ENCODE results near the gene PGGT1B. TPM values are rescaled to one million over a fixed set of nuclear protein-coding genes. Genes with fewer than 3 reads are reported as not detected.

Gene PGGT1B
- total RNA-seq, 1 experiment from 2014 or later: 46.4 TPM

DNA sequence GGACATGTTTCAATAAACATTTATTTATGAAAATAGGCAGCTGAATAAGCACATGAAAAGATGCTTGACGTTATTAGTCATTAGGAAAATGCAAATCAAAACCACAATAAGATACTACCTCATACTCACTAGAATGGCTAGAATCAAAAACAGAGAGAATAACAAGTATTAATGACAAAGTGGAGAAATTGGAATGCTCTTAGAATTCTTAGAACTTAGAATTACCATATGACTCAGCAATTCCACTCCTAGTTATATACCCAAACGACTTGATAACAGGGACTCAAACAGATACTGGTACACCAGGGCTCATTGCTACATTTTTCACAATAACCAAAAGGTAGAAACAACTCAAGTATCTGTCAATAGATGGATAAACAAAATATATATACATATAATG lies 77.9 kb downstream of the PGGT1B start:
- BruUV-seq (replicated peaks): no TSS peak

DNA sequence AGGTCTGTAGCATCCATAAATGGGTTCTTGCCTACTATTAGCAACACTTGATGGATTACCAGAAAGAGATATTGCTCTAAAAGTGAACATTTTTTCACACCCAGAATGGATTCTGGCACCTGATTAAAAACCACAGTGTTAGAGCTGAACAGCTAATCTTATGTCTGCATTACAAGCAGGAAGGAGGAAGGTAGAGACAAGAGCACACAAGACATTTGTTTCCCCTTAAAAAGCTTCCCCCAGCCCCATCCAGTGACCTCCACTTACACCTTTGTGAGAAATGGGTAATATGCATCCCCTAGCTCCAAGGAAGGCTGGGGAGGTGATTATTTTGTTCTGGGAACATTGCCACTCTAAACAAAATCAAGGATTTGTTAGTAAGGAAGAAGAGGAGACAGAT lies 80.9 kb downstream of the PGGT1B start:
- CTCF ChIA-PET: no interaction called here
- intact Hi-C loops (cut with micrococcal nuclease; ENCODE audit: unreplicated experiment): loop anchor here (5.0 kb wide), 1 partner anchor 84 kb away; no protein-coding TSS in a partner anchor
- Mint-ChIP-seq H3K36me3 (ENCODE audit: insufficient read depth, unreplicated experiment) (peaks cover 15% of the 10 kb centered on the region), H3K4me3 (ENCODE audit: low read depth, unreplicated experiment) (no peak overlapping the region), H3K27me3 (ENCODE audit: unreplicated experiment) (peaks cover 53% of the 10 kb centered on the region), H3K27ac (ENCODE audit: unreplicated experiment) (no peak overlapping the region), H3K4me1 (ENCODE audit: low read depth, unreplicated experiment) (no peaks in the 10 kb centered on the region), H3K9me3 (ENCODE audit: low read depth, unreplicated experiment) (no peaks in the 10 kb centered on the region)
- TF ChIP-seq CTCF (IDR thresholded peaks at IDR 0.05; ENCODE audit: unreplicated experiment): no peak
- no TSS peak for BruUV-seq (replicated peaks)
- no peak for DNase-seq

More for the DNA sequence above, 77.9 kb downstream of the PGGT1B start:
- peaks cover 6% of the 10 kb centered on the region for H3K36me3 Mint-ChIP-seq (ENCODE audit: insufficient read depth, unreplicated experiment)
- DNase-seq: no peak
- intact Hi-C loops (cut with micrococcal nuclease; ENCODE audit: unreplicated experiment): loop anchor here (5.0 kb wide), 1 partner anchor 87 kb away; no protein-coding TSS in a partner anchor
- H3K9me3 Mint-ChIP-seq (ENCODE audit: low read depth, unreplicated experiment): no peaks in the 10 kb centered on the region
- no peak overlapping the region for H3K27ac Mint-ChIP-seq (ENCODE audit: unreplicated experiment)
- H3K27me3 Mint-ChIP-seq (ENCODE audit: unreplicated experiment): peaks cover 30% of the 10 kb centered on the region
- no peaks in the 10 kb centered on the region for H3K4me1 Mint-ChIP-seq (ENCODE audit: low read depth, unreplicated experiment)
- TF ChIP-seq CTCF (IDR thresholded peaks at IDR 0.05; ENCODE audit: unreplicated experiment): no peak
- H3K4me3 Mint-ChIP-seq (ENCODE audit: low read depth, unreplicated experiment): no peak overlapping the region
- CTCF ChIA-PET: interaction anchor here (0.6 to 0.7 kb wide), 2 partner anchors 1552 to 1800 kb away, joined by 4 to 5 read pairs; no protein-coding TSS in a partner anchor

- no peaks in the 10 kb centered on the region for H3K4me1 Mint-ChIP-seq (ENCODE audit: low read depth, unreplicated experiment)
Observed at GRCh38 chr5:115180165-115180709, 82.4 kb downstream of the PGGT1B start.

DNA sequence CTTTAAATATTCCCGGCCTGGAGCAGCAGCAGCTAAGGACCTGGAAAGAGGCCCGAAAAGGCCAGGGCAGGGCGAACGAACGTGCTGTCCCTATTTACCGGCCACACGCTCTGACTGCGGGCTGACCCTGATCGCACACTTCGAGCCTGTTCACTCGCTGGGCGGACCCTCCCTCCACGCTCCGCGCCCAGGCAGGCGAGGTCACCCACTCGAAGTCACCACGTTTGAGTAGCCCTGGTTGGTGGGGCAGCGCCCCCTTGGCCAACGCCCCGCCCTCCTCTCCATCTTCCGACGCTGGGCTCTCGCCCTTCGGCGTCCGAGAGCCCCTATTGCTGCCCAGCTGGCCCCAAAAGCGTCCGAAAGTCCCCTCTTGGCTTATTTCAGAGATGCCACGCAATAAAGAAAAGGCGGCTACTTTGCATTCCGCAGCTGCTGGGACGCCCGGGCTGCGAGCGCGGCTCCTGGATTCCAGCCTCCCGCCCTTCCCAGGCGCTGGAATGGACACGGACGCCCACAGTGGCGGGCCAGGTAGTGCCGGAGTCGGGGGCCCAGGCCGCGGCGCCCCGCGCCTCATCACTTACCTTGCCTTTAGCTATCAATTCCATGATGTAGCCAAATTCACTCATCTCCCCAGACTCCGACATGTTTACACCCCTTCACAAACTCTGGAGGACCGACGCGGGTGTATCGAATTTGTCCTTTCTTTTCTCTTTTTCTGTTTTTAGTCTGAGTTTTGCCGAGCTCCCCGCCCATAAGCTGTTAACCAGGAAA lies 83.1 kb downstream of the PGGT1B start:
- intact Hi-C loops (cut with micrococcal nuclease; ENCODE audit: unreplicated experiment): loop anchor here (5.0 kb wide), 1 partner anchor 82 kb away; no protein-coding TSS in a partner anchor
- peak; percentile 28 for DNase-seq
- no peaks in the 10 kb centered on the region for H3K9me3 Mint-ChIP-seq (ENCODE audit: low read depth, unreplicated experiment)
- BruUV-seq (replicated peaks): no TSS peak
- TF ChIP-seq CTCF (IDR thresholded peaks at IDR 0.05; ENCODE audit: unreplicated experiment): no peak
- H3K27me3 Mint-ChIP-seq (ENCODE audit: unreplicated experiment): peaks cover 53% of the 10 kb centered on the region
- H3K4me1 Mint-ChIP-seq (ENCODE audit: low read depth, unreplicated experiment): no peaks in the 10 kb centered on the region
- peak overlapping the region; percentile 86 for H3K4me3 Mint-ChIP-seq (ENCODE audit: low read depth, unreplicated experiment)
- CTCF ChIA-PET: no interaction called here
- H3K27ac Mint-ChIP-seq (ENCODE audit: unreplicated experiment): no peak overlapping the region
- H3K36me3 Mint-ChIP-seq (ENCODE audit: insufficient read depth, unreplicated experiment): peaks cover 15% of the 10 kb centered on the region

More at GRCh38 chr5:115180165-115180709, 82.4 kb downstream of the PGGT1B start:
- no peaks in the 10 kb centered on the region for H3K9me3 Mint-ChIP-seq (ENCODE audit: low read depth, unreplicated experiment)
- BruUV-seq (replicated peaks): no TSS peak
- CTCF ChIA-PET: no interaction called here
- TF ChIP-seq CTCF (IDR thresholded peaks at IDR 0.05; ENCODE audit: unreplicated experiment): no peak
- H3K27ac Mint-ChIP-seq (ENCODE audit: unreplicated experiment): no peak overlapping the region
- peaks cover 15% of the 10 kb centered on the region for H3K36me3 Mint-ChIP-seq (ENCODE audit: insufficient read depth, unreplicated experiment)
- intact Hi-C loops (cut with micrococcal nuclease; ENCODE audit: unreplicated experiment): loop anchor here (5.0 kb wide), 1 partner anchor 83 kb away; no protein-coding TSS in a partner anchor
- peak; percentile 38 for DNase-seq
- H3K27me3 Mint-ChIP-seq (ENCODE audit: unreplicated experiment): peaks cover 53% of the 10 kb centered on the region
- H3K4me3 Mint-ChIP-seq (ENCODE audit: low read depth, unreplicated experiment): peak overlapping the region; percentile 86
